SK-N-SH treated with all-trans-retinoic acid at 6 μM for 48 hours (cell line): ENCODE data around the gene CNPY3.
"Not testable (repeated sequence)": the region's sequence is repeated elsewhere in the genome, so short reads cannot be mapped to it uniquely, and the experiment has no call there.

Experiments
- ATAC-seq: fragments of 200-7000 bp; cut with Tn5 transposase; 3 replicates; pipeline ENCODE4 v1.9.1; 2020; ENCODE audit warnings: mild to moderate bottlenecking, moderate library complexity
- ARNTL ChIP-seq: fragments of 450-650 bp; formaldehyde crosslinking; IDR thresholded peaks from 2 replicates; pipeline ENCODE4 v1.5.0; 2020; ENCODE audit warnings: low read depth, mild to moderate bottlenecking, moderate library complexity, borderline replicate concordance
- BACH2 ChIP-seq: fragments of 250-450 bp; sonication (Bioruptor Pico); IDR thresholded peaks from 2 replicates; pipeline ENCODE4 v1.9.0; 2021; ENCODE audit warnings: mild to moderate bottlenecking, borderline replicate concordance
- CREB5 ChIP-seq: fragments of 250-450 bp; sonication (Bioruptor Pico); IDR thresholded peaks from 2 replicates; pipeline ENCODE4 v1.5.1; 2020; ENCODE audit warnings: low read depth, mild to moderate bottlenecking, moderate library complexity
- CSDC2 ChIP-seq: fragments of 250-450 bp; sonication (Bioruptor Pico); IDR thresholded peaks from 2 replicates; pipeline ENCODE4 v1.5.0; 2020; ENCODE audit warnings: mild to moderate bottlenecking, moderate library complexity
- CSRNP3 ChIP-seq: fragments of 250-450 bp; sonication (Bioruptor Pico); IDR thresholded peaks from 2 replicates; pipeline ENCODE4 v1.5.1; 2021; ENCODE audit warnings: mild to moderate bottlenecking, moderate library complexity
- ESRRG ChIP-seq: fragments of 250-450 bp; sonication (Bioruptor Pico); IDR thresholded peaks from 2 replicates; pipeline ENCODE4 v1.6.1; 2021; ENCODE audit warnings: mild to moderate bottlenecking
- GLIS3 ChIP-seq: fragments of 250-450 bp; sonication (Bioruptor Pico); IDR thresholded peaks from 2 replicates; pipeline ENCODE4 v1.5.0; 2020; ENCODE audit warnings: mild to moderate bottlenecking, moderate library complexity
- ISL1 ChIP-seq: fragments of 250-450 bp; sonication (Bioruptor Pico); IDR thresholded peaks from 2 replicates; pipeline ENCODE4 v2.1.2; 2022; ENCODE audit warnings: mild to moderate bottlenecking, moderate library complexity
- OSR1 ChIP-seq: fragments of 250-450 bp; sonication (Bioruptor Pico); IDR thresholded peaks from 2 replicates; pipeline ENCODE4 v1.8.0; 2022; ENCODE audit warnings: moderate library complexity, mild to moderate bottlenecking, inconsistent platforms
- PATZ1 ChIP-seq: fragments of 250-450 bp; sonication (Bioruptor Pico); IDR thresholded peaks from 2 replicates; pipeline ENCODE4 v1.8.0; 2020; ENCODE audit warnings: mild to moderate bottlenecking, moderate library complexity, borderline replicate concordance
- POU6F1 ChIP-seq: fragments of 250-450 bp; sonication (Bioruptor Pico); IDR thresholded peaks from 2 replicates; pipeline ENCODE4 v1.8.0; 2021; ENCODE audit warnings: low read depth, mild to moderate bottlenecking, moderate library complexity, borderline replicate concordance
- PPARA ChIP-seq: fragments of 250-450 bp; sonication (Bioruptor Pico); IDR thresholded peaks from 2 replicates; pipeline ENCODE4 v1.5.0; 2020; ENCODE audit warnings: mild to moderate bottlenecking, borderline replicate concordance
- RARB ChIP-seq: fragments of 250-450 bp; sonication (Bioruptor Pico); IDR thresholded peaks from 2 replicates; pipeline ENCODE4 v1.8.0; 2021; ENCODE audit warnings: mild to moderate bottlenecking, moderate library complexity
- SNAI2 ChIP-seq: fragments of 250-450 bp; sonication (Bioruptor Pico); IDR thresholded peaks from 2 replicates; pipeline ENCODE4 v1.5.0; 2020; ENCODE audit warnings: mild to moderate bottlenecking, moderate library complexity
- TCF4 ChIP-seq: fragments of 250-450 bp; sonication (Bioruptor Pico); IDR thresholded peaks from 2 replicates; pipeline ENCODE4 v1.8.0; 2021; ENCODE audit warnings: mild to moderate bottlenecking, moderate library complexity, borderline replicate concordance
- TOX ChIP-seq: fragments of 250-450 bp; sonication (Bioruptor Pico); IDR thresholded peaks from 2 replicates; pipeline ENCODE4 v1.8.0; 2021; ENCODE audit warnings: mild to moderate bottlenecking, moderate library complexity, borderline replicate concordance
- TSHZ2 ChIP-seq: fragments of 250-450 bp; sonication (Bioruptor Pico); IDR thresholded peaks from 2 replicates; pipeline ENCODE4 v1.5.0; 2020; ENCODE audit warnings: mild to moderate bottlenecking, moderate library complexity
- ZC3H10 ChIP-seq: fragments of 250-450 bp; sonication (Bioruptor Pico); IDR thresholded peaks from 2 replicates; pipeline ENCODE4 v1.5.1; 2021; ENCODE audit warnings: mild to moderate bottlenecking, moderate library complexity
- ZFP3 ChIP-seq: fragments of 250-450 bp; sonication (Bioruptor Pico); IDR thresholded peaks from 2 replicates; pipeline ENCODE4 v1.5.0; 2020; ENCODE audit warnings: mild to moderate bottlenecking, moderate library complexity
- ZFP30 ChIP-seq: fragments of 450-650 bp; formaldehyde crosslinking; IDR thresholded peaks from 2 replicates; pipeline ENCODE4 v1.5.0; 2022; ENCODE audit warnings: mild to moderate bottlenecking, moderate library complexity
- ZNF565 ChIP-seq: fragments of 450-650 bp; formaldehyde crosslinking; conservative IDR thresholded peaks from 2 replicates; pipeline ENCODE4 v1.5.0; 2020; ENCODE audit warnings: low read depth, mild to moderate bottlenecking, moderate library complexity
- ZNF70 ChIP-seq: fragments of 450-650 bp; formaldehyde crosslinking; IDR thresholded peaks from 2 replicates; pipeline ENCODE4 v1.5.0; 2020; ENCODE audit warnings: mild to moderate bottlenecking, moderate library complexity

Gene CNPY3

GRCh38 chr6:42947950-42948349, 18.7 kb downstream of the CNPY3 start:
- no peak for ATAC-seq
- no peak for TF ChIP-seq GLIS3
- no peak for TF ChIP-seq TSHZ2 (CRISPR knock-in tag)
- TF ChIP-seq OSR1 (CRISPR knock-in tag), result no peak
- TF ChIP-seq BACH2 (CRISPR knock-in tag), result no peak
- no peak for TF ChIP-seq CSDC2 (CRISPR knock-in tag)
- TF ChIP-seq ZFP30 (CRISPR knock-in tag), result no peak
- TF ChIP-seq TCF4 (CRISPR knock-in tag), result no peak
- no peak for TF ChIP-seq ARNTL
- no peak for TF ChIP-seq ZC3H10

- no peak for TF ChIP-seq ESRRG (CRISPR knock-in tag)
- TF ChIP-seq ZC3H10, result no peak
- no peak for TF ChIP-seq ARNTL
- TF ChIP-seq CREB5 (CRISPR knock-in tag), result no peak
- no peak for TF ChIP-seq PATZ1 (CRISPR knock-in tag)
- TF ChIP-seq TSHZ2 (CRISPR knock-in tag), result no peak
- TF ChIP-seq PPARA, result no peak
- no peak for TF ChIP-seq ZNF70 (CRISPR knock-in tag)
- TF ChIP-seq RARB (CRISPR knock-in tag), result no peak
- TF ChIP-seq ISL1 (CRISPR knock-in tag), result no peak
- no peak for TF ChIP-seq SNAI2 (CRISPR knock-in tag)
- no peak for TF ChIP-seq TOX
- no peak for TF ChIP-seq CSRNP3 (CRISPR knock-in tag)
- no peak for ATAC-seq
These were observed 23.1 kb downstream of the CNPY3 start for GRCh38 chr6:42952389-42952788.

- not testable (repeated sequence) for ATAC-seq
These were observed 25.1 kb downstream of the CNPY3 start for GRCh38 chr6:42954405-42954804.

- ATAC-seq, result no peak
- no peak for TF ChIP-seq POU6F1 (CRISPR knock-in tag)
- TF ChIP-seq ESRRG (CRISPR knock-in tag), result no peak
- no peak for TF ChIP-seq SNAI2 (CRISPR knock-in tag)
- no peak for TF ChIP-seq TOX
- TF ChIP-seq ZNF565 (CRISPR knock-in tag), result no peak
- TF ChIP-seq ZFP3, result no peak
- TF ChIP-seq CSDC2 (CRISPR knock-in tag), result no peak
- TF ChIP-seq ZFP30 (CRISPR knock-in tag), result no peak
- TF ChIP-seq ZNF70 (CRISPR knock-in tag), result no peak
- TF ChIP-seq CREB5 (CRISPR knock-in tag), result no peak
- no peak for TF ChIP-seq PPARA
- TF ChIP-seq PATZ1 (CRISPR knock-in tag), result no peak
These were observed 28.8 kb downstream of the CNPY3 start for GRCh38 chr6:42958125-42958524.
